GM19025 (cell line): ENCODE results near the gene MIAT.
A peak's percentile ranks its signal among the peaks of the same experiment; 100 is the strongest.

ENCODE experiments used
- ATAC-seq: cut with Tn5 transposase; IDR thresholded peaks from one replicate; pipeline ENCODE4 v1.9.1; 2021; ENCODE audit warnings: mild to moderate bottlenecking, low read depth, moderate library complexity; ENCODE audit not compliant: unreplicated experiment

The MIAT gene

DNA sequence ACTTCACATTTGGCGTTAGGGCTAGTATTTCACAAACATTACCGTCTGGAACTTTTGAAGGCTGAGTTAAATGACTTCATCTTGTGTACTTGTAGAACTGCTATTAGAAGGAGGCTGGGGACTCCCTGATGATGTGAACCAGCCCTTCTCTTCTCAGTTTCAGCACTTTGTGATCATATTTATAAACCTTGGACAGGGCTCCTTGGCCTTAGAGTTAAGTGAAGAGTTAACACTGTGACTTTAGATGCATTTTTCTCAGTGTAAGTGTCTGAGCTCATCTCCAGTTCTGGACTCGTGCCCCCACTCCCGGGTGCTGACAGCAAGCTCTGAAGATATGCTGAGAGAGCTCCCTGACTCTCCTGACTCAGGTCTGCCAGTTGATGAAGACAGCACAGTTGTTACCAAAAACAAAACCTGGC lies 8.4 kb downstream of the MIAT start:
- ATAC-seq = peak; percentile 22

DNA sequence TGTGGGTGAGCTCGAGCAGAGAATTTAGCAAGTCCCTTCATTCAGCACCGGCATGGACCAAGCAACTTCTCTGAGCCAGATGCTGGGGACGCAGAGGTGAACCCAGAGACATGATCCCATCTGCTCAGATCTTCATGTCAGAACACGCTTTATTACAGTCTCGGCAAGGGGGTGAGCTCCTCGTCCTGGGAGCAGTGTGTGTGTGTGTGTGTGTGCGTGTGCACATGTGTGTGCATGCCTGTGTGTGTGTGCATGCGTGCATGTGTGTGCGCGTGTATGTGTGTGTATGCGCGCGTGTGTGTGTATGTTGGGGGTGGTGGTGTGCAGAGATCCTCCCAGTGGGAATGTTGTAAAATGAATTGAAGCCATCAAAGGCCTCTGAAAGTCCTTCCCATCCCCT lies 9.8 kb downstream of the MIAT start:
- ATAC-seq = no peak

DNA sequence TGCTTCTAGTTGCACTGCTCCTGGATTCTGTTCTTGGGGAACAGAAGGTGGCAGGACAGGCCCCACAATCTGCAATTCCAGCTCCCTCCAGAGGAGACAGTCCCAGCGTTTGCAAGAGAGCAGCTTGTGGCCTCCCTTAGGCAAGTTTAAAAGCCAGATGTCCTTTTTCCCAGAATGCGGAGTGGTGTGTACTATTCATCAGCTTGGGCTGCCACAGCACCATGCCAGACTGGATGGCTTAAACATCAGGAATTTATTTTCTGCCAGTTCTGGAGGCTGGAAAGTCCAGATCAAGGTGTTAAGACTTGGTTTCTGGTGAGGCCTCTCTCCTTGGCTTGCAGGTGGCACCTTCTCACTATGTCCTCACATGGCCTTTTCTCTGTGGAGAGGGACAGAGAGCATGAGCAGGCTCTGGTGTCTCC lies 11.7 kb downstream of the MIAT start:
- ATAC-seq = no peak

DNA sequence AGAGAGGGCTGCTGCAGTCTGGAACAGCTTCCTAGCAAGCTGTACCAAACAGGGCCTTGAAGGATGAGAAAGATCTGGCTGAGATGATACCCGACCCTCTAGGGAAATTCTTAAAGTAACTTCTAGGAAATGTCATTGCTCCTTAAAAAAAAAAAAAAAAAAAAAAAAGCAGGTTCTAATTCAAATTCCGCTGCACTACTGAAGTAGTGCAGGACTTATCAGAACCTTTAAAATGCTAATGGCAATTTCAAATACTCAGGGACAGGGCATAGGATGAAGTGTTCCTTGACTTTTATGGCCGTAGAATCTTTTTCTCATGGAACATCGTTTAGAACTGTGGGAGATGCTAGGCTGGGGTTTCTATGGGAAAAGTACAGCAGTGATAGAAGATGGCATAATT lies 13.1 kb downstream of the MIAT start:
- ATAC-seq = no peak

DNA sequence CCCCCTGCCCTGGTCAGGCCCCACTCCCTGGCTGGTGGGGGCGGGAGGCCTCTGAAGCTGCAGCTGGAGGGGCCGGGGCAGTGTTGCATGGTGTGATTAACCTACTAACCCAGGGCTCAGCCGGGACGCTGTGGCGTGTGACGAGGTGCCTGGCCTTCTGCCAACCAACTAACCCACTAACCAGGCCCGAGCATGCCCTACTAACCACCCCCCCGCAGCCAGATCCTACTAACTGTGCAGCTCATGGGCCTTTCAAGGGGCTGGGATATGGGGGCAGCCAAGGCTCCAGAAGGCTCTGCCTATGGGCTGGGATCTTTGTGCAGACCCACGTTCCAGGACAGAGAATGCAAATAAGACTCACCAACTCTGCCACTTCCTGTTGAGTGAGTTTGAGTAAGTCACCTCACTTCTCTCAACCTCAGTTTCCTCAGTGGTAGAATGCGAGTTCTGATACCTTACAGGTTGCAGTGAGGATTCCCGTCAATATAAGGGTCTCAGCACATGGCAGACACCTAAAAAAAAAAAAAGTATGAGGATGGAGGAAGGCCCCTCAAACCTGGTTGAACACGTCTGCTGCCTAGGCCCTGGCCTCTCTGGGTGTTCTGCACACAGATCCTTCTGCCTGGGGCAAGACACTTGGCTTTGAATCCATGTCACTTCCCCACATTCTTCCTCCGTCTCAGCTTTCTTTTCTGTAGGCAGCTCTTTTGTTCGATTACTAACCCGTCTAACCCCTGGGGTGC lies 14.1 kb downstream of the MIAT start:
- no peak for ATAC-seq

DNA sequence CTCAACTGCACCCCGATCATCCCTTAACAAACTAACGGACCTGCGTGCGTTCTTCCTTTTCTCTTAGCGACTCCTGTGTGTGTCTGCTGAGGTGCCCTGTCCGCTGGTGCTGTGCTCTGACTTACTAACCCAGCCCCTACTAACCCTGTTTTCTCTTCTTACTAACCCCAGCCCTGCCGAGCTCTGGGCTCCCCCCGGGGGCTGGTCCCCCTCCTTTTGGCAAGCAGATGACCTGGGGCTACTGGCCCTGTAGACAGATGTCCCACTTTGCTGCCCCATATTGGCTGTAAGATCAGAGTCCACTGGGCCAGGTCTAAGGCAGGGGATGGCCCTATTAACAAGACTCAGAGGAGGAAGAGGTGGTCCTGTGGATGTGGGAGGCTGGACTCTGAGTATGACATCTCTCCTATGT lies 14.7 kb downstream of the MIAT start:
- ATAC-seq = peak; percentile 4

DNA sequence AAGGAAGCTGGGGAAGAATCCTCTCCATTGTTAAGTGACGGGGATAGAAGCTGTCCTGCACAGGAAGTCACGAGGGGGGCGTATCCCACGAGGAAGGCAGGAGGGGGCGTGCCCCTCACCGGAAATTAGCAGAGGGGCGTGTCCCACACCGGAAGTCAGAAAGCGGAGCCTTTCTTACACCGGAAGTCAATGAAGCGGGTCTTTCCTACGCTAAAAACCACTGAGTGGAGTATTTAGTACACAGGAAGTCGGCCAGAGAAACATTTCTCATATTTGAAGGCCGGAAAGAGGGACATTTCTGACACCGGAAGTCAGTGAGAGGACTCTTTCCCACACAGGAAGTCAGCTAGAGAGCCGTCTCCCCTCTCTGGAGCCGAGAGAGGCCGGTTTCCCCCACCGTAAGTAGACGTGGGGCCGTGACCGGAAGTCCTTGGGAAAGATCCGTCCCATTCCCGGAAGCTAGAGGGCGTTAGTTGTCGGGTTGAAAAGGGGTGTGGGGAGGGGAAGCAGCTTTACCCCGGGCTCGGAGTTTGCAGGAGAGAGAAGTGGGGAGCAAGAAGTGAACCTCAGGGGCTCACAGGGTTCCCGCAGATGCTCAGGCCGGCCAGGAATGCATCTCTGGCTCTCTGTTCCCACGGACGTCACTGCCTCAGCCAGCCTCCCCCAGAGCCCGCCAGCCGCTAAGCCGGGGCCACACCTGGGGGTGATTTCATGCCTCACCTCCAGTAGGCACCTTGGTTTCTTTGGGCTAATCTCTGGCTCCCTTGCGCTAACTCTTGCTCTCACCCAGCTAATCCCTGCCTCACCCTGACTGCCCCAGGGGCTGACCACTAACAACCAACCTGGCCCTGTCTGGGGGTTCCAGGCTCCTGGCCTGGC lies 15.4 kb downstream of the MIAT start:
- peak; percentile 67 for ATAC-seq

DNA sequence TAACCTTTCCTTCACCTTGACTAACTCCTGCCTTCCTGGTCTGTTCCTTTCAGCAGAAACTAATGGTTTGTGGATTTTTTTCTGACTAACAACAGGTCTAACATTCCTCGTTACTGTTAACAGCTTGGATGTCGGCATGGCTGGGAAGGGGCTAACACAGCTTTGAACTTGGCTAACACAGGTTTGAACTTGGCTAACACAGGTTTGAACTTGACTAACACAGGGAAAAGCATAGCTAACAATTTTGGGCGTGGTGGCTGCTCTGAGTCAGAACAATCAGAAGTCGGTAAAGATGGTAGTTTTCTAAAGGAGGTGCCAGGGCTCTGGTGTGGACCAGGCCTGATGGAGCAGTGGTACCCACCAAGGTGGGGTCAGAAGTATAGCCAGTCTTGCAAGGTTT lies 16.1 kb downstream of the MIAT start:
- ATAC-seq = no peak

DNA sequence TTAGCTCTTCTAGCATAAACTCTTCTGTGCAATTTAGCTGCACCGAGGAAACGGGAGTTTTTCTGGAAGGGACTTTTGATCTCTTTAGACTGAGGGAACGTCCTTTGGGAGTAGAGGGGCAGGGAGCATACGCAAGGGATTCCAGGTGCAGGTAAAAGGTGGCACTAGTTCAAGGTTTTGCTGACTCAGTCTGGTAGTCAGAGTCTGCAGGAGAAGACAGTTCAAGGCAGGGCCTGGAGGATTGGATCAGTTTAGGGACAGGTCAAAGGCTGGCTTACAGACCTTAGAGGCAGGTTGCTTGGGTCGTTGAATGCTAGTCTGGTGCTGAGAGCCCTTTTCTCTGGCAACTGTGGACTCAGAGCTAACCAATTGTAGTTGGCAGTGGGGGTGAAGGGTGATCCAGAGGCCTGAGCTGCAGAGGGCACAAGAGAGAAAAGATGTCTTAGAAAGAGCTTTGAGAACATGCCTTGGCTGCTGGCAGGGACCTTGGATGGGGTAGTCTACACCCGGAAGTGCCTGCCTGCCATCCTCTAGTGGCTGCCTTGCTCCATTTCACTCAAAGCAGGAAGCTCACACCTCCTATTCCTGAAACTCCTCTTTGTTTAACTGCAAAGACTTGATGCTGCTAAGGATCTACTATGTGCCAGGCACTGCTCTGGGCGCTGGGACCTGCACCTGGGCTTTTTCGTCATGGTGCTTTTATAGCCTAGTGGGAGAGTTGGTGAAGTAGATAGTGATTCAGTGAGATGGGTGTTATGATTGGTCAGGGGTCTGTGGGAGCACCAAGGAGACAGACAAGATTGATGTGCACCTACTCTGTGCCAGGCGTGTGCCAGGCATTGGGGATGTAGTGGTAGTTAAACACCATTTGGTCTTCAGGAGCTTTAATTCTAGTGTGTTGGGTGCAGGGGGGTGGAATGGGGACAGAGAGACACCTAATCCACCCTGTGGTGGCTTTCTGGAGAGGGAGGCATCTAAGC lies 17.1 kb downstream of the MIAT start:
- no peak for ATAC-seq

DNA sequence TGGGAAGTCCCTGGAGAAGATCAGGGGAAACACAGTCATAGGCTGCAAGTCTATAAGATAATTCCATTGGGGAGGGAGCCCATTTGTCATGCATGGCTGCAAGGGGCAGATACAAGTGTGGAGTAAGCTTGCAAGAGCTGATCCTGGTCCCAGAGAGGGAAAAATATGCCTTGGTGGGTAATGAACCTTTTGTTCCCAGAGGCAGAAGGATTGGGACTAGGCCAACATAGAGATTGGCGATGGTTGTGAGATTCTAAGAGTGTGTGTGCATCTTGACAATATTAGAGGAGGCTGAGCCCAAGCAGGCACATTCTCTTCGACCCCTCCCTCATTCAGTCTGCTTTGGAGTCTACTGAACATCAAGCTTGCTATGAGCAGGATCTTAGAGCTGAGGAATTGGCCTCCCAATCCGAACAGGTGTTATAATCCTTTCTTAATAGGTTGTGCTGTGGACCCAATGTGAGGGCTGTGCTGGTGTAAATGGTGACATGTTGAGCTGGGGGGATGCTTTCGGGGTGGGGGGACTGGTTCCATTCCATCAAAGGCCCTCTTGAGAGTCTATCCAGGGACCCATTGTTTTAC lies 18.4 kb downstream of the MIAT start:
- no peak for ATAC-seq

DNA sequence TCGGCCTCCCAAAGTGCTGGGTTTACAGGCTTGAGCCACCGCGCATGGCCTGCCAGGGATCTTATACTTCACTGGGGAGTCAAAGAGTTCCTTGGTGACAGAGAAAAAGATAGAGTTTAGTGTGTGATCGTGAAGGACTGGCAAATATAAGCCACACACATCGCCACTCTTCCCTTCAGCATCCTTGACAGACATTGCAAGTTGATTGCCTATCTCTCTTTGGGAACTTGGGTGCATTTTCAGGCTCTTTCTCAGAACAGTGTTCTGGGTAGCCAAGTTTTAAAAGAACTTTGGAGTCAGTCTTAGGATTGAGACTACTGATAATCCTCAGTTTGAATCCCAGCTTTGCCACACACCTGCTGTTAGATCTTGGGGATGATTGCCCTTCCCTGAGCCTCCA lies 19.8 kb downstream of the MIAT start:
- ATAC-seq = no peak

DNA sequence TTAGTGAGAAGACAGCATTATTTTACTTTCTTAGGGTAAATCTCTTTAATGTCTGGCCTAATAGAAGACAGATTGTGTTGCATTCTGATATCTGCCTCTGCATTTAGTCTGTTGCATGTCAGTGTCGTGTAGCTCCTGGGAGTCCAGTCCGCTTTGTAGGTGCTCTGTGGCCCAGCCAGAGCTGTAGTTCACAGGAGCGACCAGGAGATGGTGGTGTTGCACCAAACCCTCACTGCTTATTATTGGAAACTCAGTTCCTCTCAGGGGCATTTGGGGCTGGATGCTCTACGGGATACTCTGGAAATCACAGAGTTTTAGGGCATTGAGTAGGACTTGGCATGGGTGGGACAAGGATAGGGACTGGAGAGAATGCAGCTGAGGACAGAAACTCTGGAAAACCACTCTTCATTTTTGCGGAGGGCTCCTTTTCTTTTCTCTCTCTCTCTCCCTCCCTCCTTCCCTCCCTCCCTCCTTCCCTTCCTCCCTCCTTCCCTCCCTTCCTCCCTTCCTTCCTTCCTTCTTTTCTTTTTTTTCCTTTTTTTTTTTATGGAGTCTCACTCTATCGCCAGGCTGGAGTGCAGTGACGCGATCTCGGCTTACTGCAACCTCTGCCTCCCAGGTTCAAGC lies 21.7 kb downstream of the MIAT start:
- ATAC-seq = no peak

DNA sequence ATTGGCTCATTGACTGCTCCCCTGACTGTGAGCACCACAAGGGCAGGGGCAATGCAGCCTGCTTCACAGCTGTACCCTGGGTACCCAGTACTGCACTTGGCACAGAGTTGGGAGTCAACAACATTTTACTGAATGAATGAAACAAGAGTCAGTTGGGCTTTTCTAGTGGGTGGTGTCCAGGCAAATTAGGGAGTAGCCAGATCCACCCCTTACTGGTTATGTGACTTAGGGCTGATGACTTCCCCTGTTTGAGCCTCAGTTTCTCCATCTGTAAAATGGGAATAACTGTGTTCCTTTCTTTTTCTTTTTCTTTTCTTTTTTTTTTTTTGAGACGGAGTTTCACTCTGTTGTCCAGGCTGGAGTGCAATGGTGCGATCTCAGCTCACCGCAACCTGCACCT lies 23.1 kb downstream of the MIAT start:
- no peak for ATAC-seq

DNA sequence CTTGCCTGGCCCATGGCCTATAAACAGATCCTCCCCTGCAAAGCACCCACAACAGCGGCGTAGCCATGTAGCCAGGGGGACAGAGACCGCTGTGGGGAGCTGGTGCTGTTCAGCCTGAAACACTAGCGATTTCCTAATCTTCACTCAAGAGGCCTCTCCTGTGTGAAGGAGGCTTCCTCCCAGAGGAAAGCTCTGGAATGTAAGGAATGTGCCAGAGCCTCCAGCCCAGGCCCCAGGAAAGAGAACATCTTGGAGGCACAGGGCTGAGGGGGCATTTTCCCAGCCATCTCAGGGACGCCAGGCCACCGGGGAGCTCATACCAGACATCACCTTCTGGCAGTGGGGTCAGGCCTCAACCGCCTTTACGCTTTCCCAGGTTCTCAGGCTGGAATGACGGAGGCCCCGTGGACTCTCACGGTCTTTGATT lies 24.0 kb downstream of the MIAT start:
- ATAC-seq = no peak

DNA sequence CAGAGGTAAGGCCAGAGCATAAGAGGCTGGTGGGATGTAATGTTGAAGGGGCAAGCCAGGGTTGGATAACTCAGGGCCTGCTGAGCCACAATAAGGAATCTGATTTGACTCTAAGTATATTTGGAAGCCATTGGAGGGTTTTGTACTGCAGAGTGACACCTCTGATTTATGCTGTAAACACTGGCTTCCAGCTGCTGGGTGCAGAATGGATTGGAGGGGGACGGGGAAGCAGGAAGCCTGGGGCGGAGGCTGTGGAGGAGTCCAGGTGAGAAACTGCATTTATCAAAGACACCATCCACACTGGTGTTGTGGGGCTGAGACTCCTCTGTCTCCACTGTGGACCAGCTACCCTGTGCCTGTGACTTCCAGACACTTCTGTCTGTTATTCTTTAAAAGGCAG lies 26.8 kb downstream of the MIAT start:
- no peak for ATAC-seq

DNA sequence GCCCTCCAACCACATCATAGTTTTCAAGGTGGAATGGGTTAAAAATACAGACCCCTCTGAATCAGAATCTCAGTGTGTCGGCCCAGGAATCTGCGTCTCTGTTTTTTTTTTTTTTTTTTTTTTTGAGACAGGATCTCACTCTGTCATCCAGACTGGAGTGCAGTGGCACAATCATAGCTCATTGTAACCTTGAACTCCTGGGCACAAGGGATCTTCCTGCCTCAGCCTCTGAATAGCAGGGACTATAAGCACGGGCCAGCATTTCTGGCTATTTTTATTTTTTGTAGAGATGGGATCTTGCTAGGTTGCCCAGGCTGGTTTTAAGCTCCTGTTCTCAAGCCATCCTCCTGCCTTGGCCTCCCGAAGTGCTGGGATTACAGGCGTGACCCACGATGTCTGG lies 28.2 kb downstream of the MIAT start:
- no peak for ATAC-seq

DNA sequence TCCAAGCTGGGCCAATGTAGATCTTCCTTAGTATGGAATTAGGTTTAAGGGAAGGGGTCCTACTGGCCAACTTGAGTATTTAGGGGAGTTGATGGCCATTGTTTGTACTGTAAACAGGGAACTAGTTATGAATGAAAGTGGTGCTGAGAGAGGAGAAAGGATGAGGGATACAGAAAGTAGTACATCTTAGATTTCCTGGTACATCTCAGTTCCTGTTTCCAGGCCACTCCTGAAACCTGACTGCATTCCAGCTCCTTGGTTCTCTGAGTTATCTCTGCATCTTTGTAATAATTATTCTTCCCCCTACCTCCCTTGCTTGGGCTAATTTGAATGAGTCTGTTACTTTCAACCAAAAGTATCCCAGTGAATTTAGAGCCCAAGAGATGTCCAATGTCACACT lies 30.1 kb downstream of the MIAT start:
- no peak for ATAC-seq

DNA sequence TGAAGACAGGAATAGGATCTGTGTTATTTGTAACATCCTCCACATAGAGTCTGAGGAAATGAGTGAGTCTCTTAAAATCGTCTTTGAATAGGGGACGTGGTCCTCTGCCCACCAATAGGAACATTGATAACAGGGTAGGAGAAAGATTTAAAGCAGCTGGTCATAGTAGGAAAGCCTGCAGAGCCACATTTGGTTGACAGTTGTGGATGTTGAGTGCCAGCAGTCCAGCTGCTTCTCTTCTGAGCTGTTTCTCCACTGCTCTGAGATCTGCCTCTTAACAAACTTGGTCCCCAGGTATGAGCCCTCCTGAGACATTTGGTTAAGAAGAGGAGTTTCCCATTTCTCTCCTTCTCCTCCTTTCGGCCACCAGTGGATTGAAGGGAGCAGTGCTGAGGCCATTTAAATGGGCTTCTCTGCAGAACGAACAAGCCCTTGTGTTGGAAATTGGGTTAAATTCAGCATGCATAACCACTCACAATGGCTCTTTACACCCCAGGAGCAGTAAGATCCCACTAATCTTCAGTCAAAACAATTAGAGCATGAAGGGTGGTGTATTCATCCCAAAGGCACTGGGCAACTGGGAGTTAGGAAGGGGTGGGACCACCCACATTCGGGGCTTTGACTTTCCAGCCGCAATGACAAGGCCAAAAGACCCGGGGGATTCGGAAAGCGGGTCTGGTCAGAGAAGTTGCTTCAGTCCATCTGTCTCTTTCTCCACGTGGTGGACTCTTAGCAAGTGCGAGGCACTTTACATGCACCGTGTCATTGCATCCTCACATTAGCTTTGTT lies 32.3 kb downstream of the MIAT start:
- ATAC-seq = no peak
